MM.1S (cell line): ENCODE measurements around the gene TDRD7.

Source experiments
- DNase-seq: peaks from one replicate; pipeline ENCODE4 v3.0.0-alpha.2; 2015
- H2AFZ ChIP-seq: fragments of 300-600 bp; sonication (generic); 2 replicates; pipeline ENCODE4 v1.6.0; 2016; ENCODE audit warnings: antibody characterized with exemption, low read length
- H3F3A ChIP-seq: fragments of 300-600 bp; sonication (generic); 2 replicates; pipeline ENCODE4 v1.6.1; 2016; ENCODE audit warnings: mild to moderate bottlenecking, antibody characterized with exemption, low read length, moderate library complexity, mixed read lengths; ENCODE audit not compliant: insufficient read depth
- H3K27ac ChIP-seq: fragments of 300-600 bp; sonication (generic); 2 replicates; pipeline ENCODE4 v1.5.1; 2016; ENCODE audit warnings: mild to moderate bottlenecking, low read length
- H3K27me3 ChIP-seq: fragments of 300-600 bp; sonication (generic); replicated peaks from 2 replicates; pipeline ENCODE4 v1.6.0; 2016; ENCODE audit warnings: low read length; ENCODE audit not compliant: insufficient read depth
- H3K36me3 ChIP-seq: fragments of 300-600 bp; sonication (generic); replicated peaks from 2 replicates; pipeline ENCODE4 v1.6.1; 2016; ENCODE audit warnings: mild to moderate bottlenecking, low read length, mixed read lengths; ENCODE audit not compliant: insufficient read depth
- H3K4me1 ChIP-seq: fragments of 300-600 bp; sonication (generic); 2 replicates; pipeline ENCODE4 v1.6.1; 2016; ENCODE audit warnings: low read length, mixed read lengths
- H3K4me2 ChIP-seq: fragments of 300-600 bp; sonication (generic); 2 replicates; pipeline ENCODE4 v1.6.0; 2016; ENCODE audit warnings: low read depth, low read length
- H3K4me3 ChIP-seq: fragments of 300-600 bp; sonication (generic); 2 replicates; pipeline ENCODE4 v1.5.1; 2016; ENCODE audit warnings: low read length, mixed read lengths
- H3K79me2 ChIP-seq: fragments of 300-600 bp; sonication (generic); 2 replicates; pipeline ENCODE4 v1.6.1; 2016; ENCODE audit warnings: mixed run types, low read length, mixed read lengths
- H3K9ac ChIP-seq: fragments of 300-600 bp; sonication (generic); 2 replicates; pipeline ENCODE4 v1.6.1; 2016; ENCODE audit warnings: low read length, mixed read lengths
- H3K9me2 ChIP-seq: fragments of 300-600 bp; sonication (generic); replicated peaks from 2 replicates; pipeline ENCODE4 v1.6.1; 2016; ENCODE audit warnings: mild to moderate bottlenecking, low read length, mixed read lengths; ENCODE audit not compliant: insufficient read depth
- H3K9me3 ChIP-seq: fragments of 300-600 bp; sonication (generic); replicated peaks from 2 replicates; pipeline ENCODE4 v1.6.1; 2016; ENCODE audit warnings: mild to moderate bottlenecking, low read length, mixed read lengths; ENCODE audit not compliant: insufficient read depth
- H4K20me1 ChIP-seq: fragments of 300-600 bp; sonication (generic); 2 replicates; pipeline ENCODE4 v1.6.1; 2016; ENCODE audit warnings: mild to moderate bottlenecking, low read length, moderate library complexity, mixed read lengths; ENCODE audit not compliant: insufficient read depth
- CTCF ChIP-seq: fragments of 300-600 bp; sonication (generic); IDR thresholded peaks from 2 replicates; pipeline ENCODE4 v1.5.1; 2016; ENCODE audit warnings: antibody characterized with exemption, low read length, mixed read lengths
- EZH2 ChIP-seq: fragments of 300-600 bp; sonication (generic); optimal IDR thresholded peaks from 2 replicates; pipeline ENCODE3; 2017; ENCODE audit warnings: low read depth, mild to moderate bottlenecking, antibody characterized with exemption, low read length, mixed read lengths
- EZH2phosphoT487 ChIP-seq: fragments of 300-600 bp; sonication (generic); IDR thresholded peaks from 2 replicates; pipeline ENCODE4 v1.6.1; 2018; ENCODE audit warnings: antibody characterized with exemption, low read length

Gene TDRD7

GRCh38 chr9:97425336-97425972 is 13.6 kb downstream of the TDRD7 start:
- H2AFZ ChIP-seq: no peak overlapping the region
- H3K36me3 ChIP-seq: no peaks in the 10 kb centered on the region
- H3F3A ChIP-seq: no peaks in the 10 kb centered on the region
- TF ChIP-seq EZH2phosphoT487 (no peak), EZH2 (no peak), CTCF (no peak)
- no peaks in the 10 kb centered on the region for H3K79me2 ChIP-seq
- no peak overlapping the region for H3K4me2 ChIP-seq
- no peak for DNase-seq
- H3K4me1 ChIP-seq: no peaks in the 10 kb centered on the region
- no peak overlapping the region for H3K27ac ChIP-seq
- H3K27me3 ChIP-seq: no peaks in the 10 kb centered on the region
- no peak overlapping the region for H3K4me3 ChIP-seq
- no peaks in the 10 kb centered on the region for H3K9me3 ChIP-seq
- H3K9ac ChIP-seq: no peak overlapping the region
- H3K9me2 ChIP-seq: no peaks in the 10 kb centered on the region
- no peaks in the 10 kb centered on the region for H4K20me1 ChIP-seq

GRCh38 chr9:97425973-97426336 is 14.1 kb downstream of the TDRD7 start:
- Histone ChIP-seq H3K36me3 (no peaks in the 10 kb centered on the region), H3K27me3 (no peaks in the 10 kb centered on the region), H4K20me1 (no peaks in the 10 kb centered on the region), H3K9me3 (no peaks in the 10 kb centered on the region), H3K9ac (no peak overlapping the region), H3K27ac (no peak overlapping the region), H3K4me1 (no peaks in the 10 kb centered on the region), H3K9me2 (no peaks in the 10 kb centered on the region), H3K4me2 (no peak overlapping the region), H3K4me3 (no peak overlapping the region), H3F3A (no peaks in the 10 kb centered on the region), H3K79me2 (no peaks in the 10 kb centered on the region), H2AFZ (no peak overlapping the region)
- no peak for DNase-seq
- no peak for TF ChIP-seq EZH2phosphoT487
- TF ChIP-seq EZH2: no peak
- TF ChIP-seq CTCF: no peak

GRCh38 chr9:97427885-97428284 is 16.0 kb downstream of the TDRD7 start:
- no peaks in the 10 kb centered on the region for H4K20me1 ChIP-seq
- DNase-seq: no peak
- no peak overlapping the region for H3K4me2 ChIP-seq
- no peaks in the 10 kb centered on the region for H3K27me3 ChIP-seq
- H3F3A ChIP-seq: no peaks in the 10 kb centered on the region
- H3K9ac ChIP-seq: no peak overlapping the region
- H3K27ac ChIP-seq: no peak overlapping the region
- no peaks in the 10 kb centered on the region for H3K4me1 ChIP-seq
- no peak overlapping the region for H3K4me3 ChIP-seq
- H3K9me3 ChIP-seq: no peaks in the 10 kb centered on the region
- no peaks in the 10 kb centered on the region for H3K36me3 ChIP-seq
- H3K9me2 ChIP-seq: no peaks in the 10 kb centered on the region
- no peak overlapping the region for H2AFZ ChIP-seq
- H3K79me2 ChIP-seq: no peaks in the 10 kb centered on the region
- TF ChIP-seq EZH2phosphoT487 (no peak), EZH2 (no peak), CTCF (no peak)
